Neuronal stem cell (in vitro differentiated cells): ENCODE results near the gene NUP58. TPM values are rescaled to one million over a fixed set of nuclear protein-coding genes. Genes with fewer than 3 reads are reported as not detected.

Experiments used
- DNase-seq: peaks from one replicate; pipeline ENCODE4 v3.0.0-alpha.2; 2013; ENCODE audit warnings: low spot score
- H2AFZ ChIP-seq: one replicate; pipeline ENCODE4 v1.6.1; 2013; ENCODE audit warnings: mild to moderate bottlenecking, low read length, inconsistent platforms
- H2AK5ac ChIP-seq: 2 replicates; pipeline ENCODE4 v1.6.1; 2013; ENCODE audit warnings: low read depth, mild to moderate bottlenecking, inconsistent platforms, low read length, moderate library complexity, mixed read lengths
- H2BK120ac ChIP-seq: 2 replicates; pipeline ENCODE4 v1.6.1; 2013; ENCODE audit warnings: low read depth, mild to moderate bottlenecking, inconsistent platforms, low read length, moderate library complexity, mixed read lengths
- H2BK12ac ChIP-seq: one replicate; pipeline ENCODE4 v1.6.1; 2013; ENCODE audit warnings: low read length, inconsistent platforms
- H2BK15ac ChIP-seq: 2 replicates; pipeline ENCODE4 v1.6.1; 2013; ENCODE audit warnings: mild to moderate bottlenecking, low read length, inconsistent platforms, mixed read lengths
- H2BK5ac ChIP-seq: one replicate; pipeline ENCODE4 v1.6.1; 2013; ENCODE audit warnings: inconsistent platforms, mild to moderate bottlenecking, low read length, moderate library complexity
- H3K14ac ChIP-seq: one replicate; pipeline ENCODE4 v1.6.1; 2013; ENCODE audit warnings: low read length, inconsistent platforms
- H3K18ac ChIP-seq: 2 replicates; pipeline ENCODE4 v1.6.1; 2013; ENCODE audit warnings: low read length, inconsistent platforms
- H3K23ac ChIP-seq: 2 replicates; pipeline ENCODE4 v1.6.1; 2013; ENCODE audit warnings: low read depth, mild to moderate bottlenecking, mixed read lengths, low read length, inconsistent platforms; ENCODE audit not compliant: poor library complexity
- H3K27ac ChIP-seq: replicated peaks from 3 replicates; pipeline ENCODE4 v1.5.1; 2013; ENCODE audit warnings: low read length, inconsistent platforms
- H3K27me3 ChIP-seq, 3 experiments: 2 replicates each; pipeline ENCODE4 v1.6.1; 2013; ENCODE audit warnings: low read length in 3 of 3, mild to moderate bottlenecking in 2 of 3, inconsistent platforms in 1 of 3, low read depth in 1 of 3, mixed read lengths in 1 of 3, moderate library complexity in 1 of 3; ENCODE audit not compliant: control insufficient read depth in 3 of 3, insufficient read depth in 3 of 3
- H3K36me3 ChIP-seq, 2 donors: replicated peaks in 1 of 2; 2 replicates each; pipeline ENCODE4 v1.6.1; 2013; ENCODE audit warnings: low read length in 2 of 2; ENCODE audit not compliant: control insufficient read depth in 2 of 2, insufficient read depth in 2 of 2
- H3K4ac ChIP-seq: 2 replicates; pipeline ENCODE4 v1.6.1; 2013; ENCODE audit warnings: inconsistent platforms, mild to moderate bottlenecking, low read length, moderate library complexity
- H3K4me1 ChIP-seq, 2 donors: 1 replicate in 1 of 2; 2 replicates in 1 of 2; pipeline ENCODE4 v1.6.1; 2013; ENCODE audit warnings: low read length in 2 of 2, low read depth in 1 of 2; ENCODE audit not compliant: control insufficient read depth in 2 of 2, insufficient read depth in 1 of 2
- H3K4me2 ChIP-seq: one replicate; pipeline ENCODE4 v1.6.1; 2013; ENCODE audit warnings: mild to moderate bottlenecking, low read length, inconsistent platforms; ENCODE audit not compliant: insufficient read depth, poor library complexity, severe bottlenecking
- H3K4me3 ChIP-seq, 2 donors: 2 replicates each; pipeline ENCODE4 v1.5.1; 2013; ENCODE audit warnings: low read length in 2 of 2, mild to moderate bottlenecking in 2 of 2, inconsistent platforms in 1 of 2, moderate library complexity in 1 of 2
- H3K79me1 ChIP-seq: one replicate; pipeline ENCODE4 v1.6.1; 2013; ENCODE audit warnings: low read depth, mild to moderate bottlenecking, inconsistent platforms, low read length, moderate library complexity
- H3K9ac ChIP-seq: one replicate; pipeline ENCODE4 v1.6.1; 2013; ENCODE audit warnings: mild to moderate bottlenecking, low read depth, low read length, inconsistent platforms; ENCODE audit not compliant: poor library complexity
- H3K9me3 ChIP-seq, 2 donors: replicated peaks in 1 of 2; 2 replicates each; pipeline versions ENCODE3 to v1.6.1; 2013; ENCODE audit warnings: low read length in 2 of 2, mild to moderate bottlenecking in 2 of 2, inconsistent platforms in 1 of 2, low read depth in 1 of 2, mixed read lengths in 1 of 2, moderate library complexity in 1 of 2; ENCODE audit not compliant: control insufficient read depth in 2 of 2, insufficient read depth in 1 of 2
- H4K8ac ChIP-seq: one replicate; pipeline ENCODE4 v1.6.1; 2013; ENCODE audit warnings: low read depth, mild to moderate bottlenecking, inconsistent platforms, low read length, moderate library complexity
- H4K91ac ChIP-seq: one replicate; pipeline ENCODE4 v1.6.1; 2013; ENCODE audit warnings: low read length, low read depth, mild to moderate bottlenecking, inconsistent platforms; ENCODE audit not compliant: poor library complexity
- WGBS, 2 donors: extraction: QIAGEN DNeasy Blood & Tissue Kit; methylation state at CpG; one replicate each; pipeline ENCODE4 v1.1.7; 2013; ENCODE audit warnings: missing lambda C conversion rate in 2 of 2, mixed read lengths in 1 of 2; ENCODE audit not compliant: insufficient read length in 2 of 2, insufficient replicate concordance in 1 of 2; ENCODE audit errors: extremely low coverage in 2 of 2; 5-methylcytosine and 5-hydroxymethylcytosine counted together
- polyA plus RNA-seq, 2 experiments: library from polyadenylated mRNA; stranded (reverse); fragments of 200-250 nt; gene quantifications; one replicate each; pipeline ENCODE4 v1.2.3, GENCODE V29; 2013

Gene NUP58
- 41.9 TPM for polyA plus RNA-seq (2013, experiment 1 of 2)
- polyA plus RNA-seq (2013, experiment 2 of 2), result 40.0 TPM

GRCh38 chr13:25301347-25302113 is at the start of gene NUP58:
NUP58 (plus strand) TSS chr13:25301625; CDS start chr13:25301774, 149 bp downstream.
- peak within 1 kb of the TSS; percentile 91 for H2AFZ ChIP-seq
- peak within 1 kb of the TSS; percentile 83 for H4K8ac ChIP-seq
- H3K36me3 ChIP-seq, result peaks cover 5 to 36% of the 10 kb centered on the region in 2 donors
- H3K14ac ChIP-seq, result peak within 1 kb of the TSS; percentile 95
- H2BK5ac ChIP-seq, result no peak within 1 kb of the TSS
- no peak within 1 kb of the TSS for H2BK12ac ChIP-seq
- H3K27me3 ChIP-seq, result peaks cover 0 to 2% (median 0%) of the 10 kb centered on the region in 3 experiments
- H3K9me3 ChIP-seq, result peaks cover 0 to 2% of the 10 kb centered on the region in 2 donors
- no peak within 1 kb of the TSS for H4K91ac ChIP-seq
- no peak within 1 kb of the TSS for H3K4ac ChIP-seq
- WGBS, 2 donors, result no CpG with 5 or more reads among the region's 64 CpGs
- DNase-seq, result peak; percentile 69
- peaks cover 8% of the 10 kb centered on the region for H3K79me1 ChIP-seq
- peaks cover 0 to 8% of the 10 kb centered on the region in 2 donors for H3K4me1 ChIP-seq
- peak within 1 kb of the TSS; percentile 71 to 96 for H3K4me3 ChIP-seq
- H2BK15ac ChIP-seq, result no peak within 1 kb of the TSS
- H3K18ac ChIP-seq, result peak within 1 kb of the TSS; percentile 99
- peak within 1 kb of the TSS; percentile 91 for H3K9ac ChIP-seq
- peak within 1 kb of the TSS; percentile 67 for H3K4me2 ChIP-seq
- peak within 1 kb of the TSS; percentile 67 for H2AK5ac ChIP-seq
- peak within 1 kb of the TSS; percentile 37 for H2BK120ac ChIP-seq
- peak within 1 kb of the TSS; percentile 74 for H3K27ac ChIP-seq
- peak within 1 kb of the TSS; percentile 92 for H3K23ac ChIP-seq

- H3K27ac ChIP-seq, result no peak overlapping the region
- H2BK5ac ChIP-seq, result no peak overlapping the region
- no peak overlapping the region for H4K8ac ChIP-seq
- H3K4ac ChIP-seq, result no peak overlapping the region
- H3K9me3 ChIP-seq, result no peaks in the 10 kb centered on the region
- H3K23ac ChIP-seq, result no peak overlapping the region
- no peak overlapping the region for H3K18ac ChIP-seq
- H3K9ac ChIP-seq, result no peak overlapping the region
- no peaks in the 10 kb centered on the region for H3K79me1 ChIP-seq
- no peak overlapping the region for H2AK5ac ChIP-seq
- H3K36me3 ChIP-seq, result peaks cover 0 to 66% of the 10 kb centered on the region in 2 donors
- H2BK12ac ChIP-seq, result no peak overlapping the region
- no peak overlapping the region for H3K14ac ChIP-seq
- no peaks in the 10 kb centered on the region for H3K27me3 ChIP-seq
- no peak overlapping the region for H2AFZ ChIP-seq
- H3K4me1 ChIP-seq, result no peaks in the 10 kb centered on the region
- H2BK15ac ChIP-seq, result no peak overlapping the region
- no peak for DNase-seq
- H2BK120ac ChIP-seq, result no peak overlapping the region
- WGBS, 2 donors, result no CpG with 5 or more reads among the region's 4 CpGs
- H3K4me2 ChIP-seq, result no peak overlapping the region
- H3K4me3 ChIP-seq, result no peak overlapping the region
- no peak overlapping the region for H4K91ac ChIP-seq
These were observed 49.2 kb upstream of the NUP58 start for GRCh38 chr13:25252225-25252624.

GRCh38 chr13:25252752-25253151 is 48.7 kb upstream of the NUP58 start:
- H2AK5ac ChIP-seq, result no peak overlapping the region
- H3K27me3 ChIP-seq, result no peaks in the 10 kb centered on the region
- H3K18ac ChIP-seq, result no peak overlapping the region
- H3K9ac ChIP-seq, result no peak overlapping the region
- no peak overlapping the region for H3K23ac ChIP-seq
- H4K8ac ChIP-seq, result no peak overlapping the region
- no peaks in the 10 kb centered on the region for H3K79me1 ChIP-seq
- WGBS, 2 donors, result 100% methylated on average over 1 of the region's 2 CpGs
- H3K4ac ChIP-seq, result no peak overlapping the region
- no peak overlapping the region for H4K91ac ChIP-seq
- no peak overlapping the region for H2BK5ac ChIP-seq
- DNase-seq, result no peak
- H3K4me2 ChIP-seq, result no peak overlapping the region
- H3K4me3 ChIP-seq, result no peak overlapping the region
- H3K14ac ChIP-seq, result no peak overlapping the region
- H2BK12ac ChIP-seq, result no peak overlapping the region
- no peak overlapping the region for H2BK15ac ChIP-seq
- no peak overlapping the region for H2BK120ac ChIP-seq
- no peaks in the 10 kb centered on the region for H3K9me3 ChIP-seq
- H3K27ac ChIP-seq, result no peak overlapping the region
- peaks cover 0 to 68% of the 10 kb centered on the region in 2 donors for H3K36me3 ChIP-seq
- H3K4me1 ChIP-seq, result no peaks in the 10 kb centered on the region
- H2AFZ ChIP-seq, result no peak overlapping the region

- no peak for DNase-seq
- Histone ChIP-seq H3K4me1 (no peaks in the 10 kb centered on the region), H3K4me3 (no peak overlapping the region), H2BK15ac (no peak overlapping the region), H3K23ac (no peak overlapping the region), H3K9me3 (no peaks in the 10 kb centered on the region), H3K14ac (no peak overlapping the region), H2BK120ac (no peak overlapping the region), H2AFZ (no peak overlapping the region), H3K18ac (no peak overlapping the region), H3K79me1 (no peaks in the 10 kb centered on the region), H3K27me3 (no peaks in the 10 kb centered on the region), H3K4me2 (no peak overlapping the region), H2BK5ac (no peak overlapping the region), H3K9ac (no peak overlapping the region), H3K4ac (no peak overlapping the region), H3K27ac (no peak overlapping the region), H3K36me3 (peaks cover 0 to 78% of the 10 kb centered on the region in 2 donors), H2AK5ac (no peak overlapping the region), H2BK12ac (no peak overlapping the region), H4K91ac (no peak overlapping the region), H4K8ac (no peak overlapping the region)
- WGBS, 2 donors, result no CpG with 5 or more reads among the region's 2 CpGs
These were observed 47.7 kb upstream of the NUP58 start for GRCh38 chr13:25253702-25254101.
